ENCODE results near the gene MFNG.

MFNG gene

DNA sequence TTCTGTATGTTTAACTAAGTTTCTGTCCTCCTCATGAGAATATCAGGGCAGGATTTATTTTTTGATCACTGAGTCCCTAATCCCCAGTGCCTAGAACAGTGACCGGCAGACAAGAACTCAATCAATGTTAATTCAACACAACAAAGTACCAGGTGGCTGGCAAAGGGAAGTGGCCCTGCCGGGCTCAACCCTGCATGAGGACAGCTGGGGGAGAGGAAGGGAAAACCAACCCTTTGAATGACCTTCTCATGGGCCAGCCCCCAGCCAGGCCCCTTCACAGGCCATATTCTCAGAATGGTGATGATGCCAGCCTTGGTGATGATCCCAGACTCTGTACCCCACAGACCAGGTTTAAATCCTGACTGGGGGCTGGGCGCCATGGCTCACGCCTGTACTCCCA, 1.4 kb upstream of the MFNG start:
- no peak for DNase-seq (ENCODE audit: low read depth)
- H3K4me3 ChIP-seq (ENCODE audit: control insufficient read depth, low read depth, low read length): no peak overlapping the region
- TF ChIP-seq, protein P1, sequence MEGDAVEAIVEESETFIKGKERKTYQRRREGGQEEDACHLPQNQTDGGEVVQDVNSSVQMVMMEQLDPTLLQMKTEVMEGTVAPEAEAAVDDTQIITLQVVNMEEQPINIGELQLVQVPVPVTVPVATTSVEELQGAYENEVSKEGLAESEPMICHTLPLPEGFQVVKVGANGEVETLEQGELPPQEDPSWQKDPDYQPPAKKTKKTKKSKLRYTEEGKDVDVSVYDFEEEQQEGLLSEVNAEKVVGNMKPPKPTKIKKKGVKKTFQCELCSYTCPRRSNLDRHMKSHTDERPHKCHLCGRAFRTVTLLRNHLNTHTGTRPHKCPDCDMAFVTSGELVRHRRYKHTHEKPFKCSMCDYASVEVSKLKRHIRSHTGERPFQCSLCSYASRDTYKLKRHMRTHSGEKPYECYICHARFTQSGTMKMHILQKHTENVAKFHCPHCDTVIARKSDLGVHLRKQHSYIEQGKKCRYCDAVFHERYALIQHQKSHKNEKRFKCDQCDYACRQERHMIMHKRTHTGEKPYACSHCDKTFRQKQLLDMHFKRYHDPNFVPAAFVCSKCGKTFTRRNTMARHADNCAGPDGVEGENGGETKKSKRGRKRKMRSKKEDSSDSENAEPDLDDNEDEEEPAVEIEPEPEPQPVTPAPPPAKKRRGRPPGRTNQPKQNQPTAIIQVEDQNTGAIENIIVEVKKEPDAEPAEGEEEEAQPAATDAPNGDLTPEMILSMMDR (conservative IDR thresholded peaks at IDR 0.05; ENCODE audit: control insufficient read depth, insufficient read depth, low read depth, low read length): no peak

DNA sequence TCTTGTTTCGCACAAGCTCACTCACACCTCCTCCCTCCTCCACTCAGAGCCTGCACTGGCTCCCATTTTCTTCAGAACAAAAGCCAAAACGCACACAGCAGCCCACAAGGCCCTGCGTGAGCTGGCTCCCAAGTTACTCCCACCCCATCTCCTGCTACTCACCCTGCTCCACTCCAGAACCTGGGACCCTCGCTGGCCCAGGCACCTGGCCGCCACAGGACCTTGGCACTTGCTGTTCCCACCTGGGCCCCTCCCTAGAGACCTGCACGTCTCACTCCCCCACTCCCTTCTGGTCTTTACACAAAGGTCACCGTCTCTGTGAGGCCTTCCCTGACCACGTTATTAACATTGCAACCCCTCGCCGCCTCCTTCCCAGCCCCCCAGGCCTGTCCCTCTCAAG, 945 bp upstream of the MFNG start:
- H3K4me3 ChIP-seq (ENCODE audit: control insufficient read depth, low read depth, low read length): no peak overlapping the region
- no peak for DNase-seq (ENCODE audit: low read depth)
- TF ChIP-seq, protein P1 (conservative IDR thresholded peaks at IDR 0.05; ENCODE audit: control insufficient read depth, insufficient read depth, low read depth, low read length): no peak

DNA sequence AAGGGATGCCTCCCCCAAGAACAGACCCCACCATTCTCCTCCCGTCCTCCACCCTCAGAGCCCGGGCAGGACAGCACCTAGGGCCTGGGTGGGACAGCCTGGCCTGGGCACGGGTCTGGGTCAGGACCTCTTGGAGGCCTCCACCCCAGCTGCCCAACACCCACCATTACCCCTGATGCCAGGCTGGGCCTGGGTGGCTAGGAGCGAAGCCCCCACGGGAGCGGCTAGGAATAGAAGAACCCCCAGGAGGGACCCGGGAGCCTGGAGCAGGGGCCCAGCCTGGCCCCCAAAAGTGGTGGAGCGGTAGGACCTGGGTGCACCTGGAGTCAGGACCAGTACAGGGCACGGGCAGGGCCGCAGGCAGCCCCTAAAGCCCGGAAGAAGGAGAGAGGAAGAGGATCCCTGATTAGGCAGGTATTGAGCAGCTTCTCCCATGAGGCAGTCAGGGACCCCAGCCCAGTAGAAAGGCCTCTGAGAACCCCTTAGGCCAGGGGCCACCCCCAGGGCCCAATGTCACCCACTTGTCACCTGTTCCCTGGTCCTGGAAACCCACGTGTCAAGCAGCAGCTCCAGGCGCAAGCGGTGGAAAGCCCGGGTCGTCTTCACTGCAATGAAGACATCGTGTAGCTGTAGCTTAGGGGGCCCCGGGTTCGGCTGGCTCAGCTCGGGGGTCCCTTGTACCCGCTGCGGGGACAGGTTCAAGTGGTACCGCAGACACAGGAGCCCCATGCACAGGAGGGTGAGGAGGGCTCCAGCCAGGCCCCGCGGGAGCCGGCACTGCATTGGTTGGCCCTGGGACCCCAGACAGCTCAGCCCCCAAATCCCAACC, 575 bp downstream of the MFNG start:
- TF ChIP-seq, protein P1 (conservative IDR thresholded peaks at IDR 0.05; ENCODE audit: control insufficient read depth, insufficient read depth, low read depth, low read length): no peak
- no peak for DNase-seq (ENCODE audit: low read depth)
- H3K4me3 ChIP-seq (ENCODE audit: control insufficient read depth, low read depth, low read length): no peak overlapping the region

DNA sequence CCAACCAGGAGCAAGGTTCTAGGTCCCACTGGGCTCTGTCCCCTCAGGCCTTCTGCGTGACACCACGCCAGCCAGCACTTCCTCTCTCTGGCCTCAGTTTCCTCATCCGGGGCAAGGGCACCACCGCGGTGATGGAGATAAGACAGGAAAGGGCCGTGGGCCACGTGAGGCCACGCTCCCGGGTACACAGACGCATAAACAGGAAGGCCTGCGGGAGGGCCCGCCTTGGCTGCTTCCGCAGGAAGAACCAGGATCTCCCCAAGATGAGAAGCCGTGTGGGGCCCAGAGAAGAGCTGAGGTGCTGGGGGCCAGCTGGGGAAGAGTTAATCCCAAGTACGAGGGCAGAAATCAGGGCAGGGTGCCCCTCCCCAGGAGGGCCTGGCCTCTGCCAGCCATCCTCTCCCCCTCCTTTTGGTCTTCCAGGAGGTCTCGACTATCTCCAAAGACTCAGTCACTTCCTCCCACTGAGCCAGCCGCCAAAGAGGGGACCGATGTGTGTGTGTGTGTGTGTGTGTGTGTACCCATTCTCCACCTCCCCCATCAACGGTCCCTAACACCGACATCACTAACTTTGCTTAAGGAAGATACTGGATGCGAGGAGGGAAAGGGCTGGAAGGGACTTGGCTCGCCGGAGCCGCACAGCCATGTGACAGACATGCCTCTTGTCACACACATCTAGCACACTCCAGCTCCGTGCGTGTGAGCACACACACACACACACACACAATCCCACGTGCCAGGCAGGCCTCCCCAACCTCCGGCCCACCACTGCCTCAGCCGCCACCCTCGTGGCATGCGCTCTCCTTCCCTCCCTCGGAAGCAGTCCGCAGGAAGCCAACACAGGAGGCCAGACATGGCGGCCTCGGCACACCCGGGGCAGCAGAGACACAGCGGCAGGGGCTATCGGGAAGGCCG, 1.4 kb downstream of the MFNG start:
- no peak overlapping the region for H3K4me3 ChIP-seq (ENCODE audit: control insufficient read depth, low read depth, low read length)
- TF ChIP-seq, protein P1 (conservative IDR thresholded peaks at IDR 0.05; ENCODE audit: control insufficient read depth, insufficient read depth, low read depth, low read length): no peak
- no peak for DNase-seq (ENCODE audit: low read depth)

DNA sequence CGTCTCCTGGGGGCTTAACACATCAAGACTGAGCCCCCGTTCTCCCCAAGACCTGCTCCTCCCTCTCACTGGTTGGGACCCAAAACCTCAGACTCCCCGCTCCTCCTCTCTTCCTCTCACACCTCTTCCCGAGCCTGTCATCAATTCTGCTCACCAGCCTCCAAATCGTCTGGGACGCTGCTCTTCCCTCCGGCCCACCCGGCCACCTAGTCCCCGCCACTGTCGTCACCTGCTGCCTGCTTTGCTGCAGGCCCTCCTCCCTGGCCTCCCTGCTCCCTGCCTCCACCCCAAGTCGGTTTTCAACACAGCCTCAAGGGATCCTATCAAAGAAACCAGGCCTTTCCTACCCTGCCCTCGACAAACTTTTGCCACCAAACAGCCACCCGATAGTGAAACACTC, 3.1 kb downstream of the MFNG start:
- DNase-seq (ENCODE audit: low read depth): no peak
- H3K4me3 ChIP-seq (ENCODE audit: control insufficient read depth, low read depth, low read length): no peak overlapping the region
- TF ChIP-seq, protein P1 (conservative IDR thresholded peaks at IDR 0.05; ENCODE audit: control insufficient read depth, insufficient read depth, low read depth, low read length): no peak

DNA sequence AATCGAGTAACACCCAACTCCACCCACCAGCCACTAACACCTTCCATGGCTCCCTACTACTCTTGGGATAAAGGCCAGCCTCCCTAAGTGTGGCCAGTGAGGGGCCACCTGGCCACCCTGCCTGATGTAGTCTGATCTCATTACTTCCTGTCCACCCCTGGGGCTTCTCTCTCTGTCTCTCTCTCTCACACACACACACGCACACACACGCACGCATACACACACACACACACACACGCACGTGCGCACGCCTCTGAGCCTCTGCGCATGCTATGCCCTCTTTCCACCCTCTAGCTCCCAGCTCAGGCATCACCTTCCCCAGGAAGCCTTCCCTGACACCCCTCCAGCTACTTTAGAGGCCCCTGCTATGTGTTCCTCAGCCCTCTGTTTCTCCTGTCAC, 3.9 kb downstream of the MFNG start:
- no peak overlapping the region for H3K4me3 ChIP-seq (ENCODE audit: control insufficient read depth, low read depth, low read length)
- TF ChIP-seq, protein P1 (conservative IDR thresholded peaks at IDR 0.05; ENCODE audit: control insufficient read depth, insufficient read depth, low read depth, low read length): no peak
- no peak for DNase-seq (ENCODE audit: low read depth)

Measured in fibroblast of mammary gland (primary cell).